ENCODE data around the gene GPANK1. TPM values are rescaled to one million over a fixed set of nuclear protein-coding genes. Genes with fewer than 3 reads are reported as not detected.

Gene GPANK1
- total RNA-seq, 4 donors from 2014 or later: 15.8 to 21.0 (median 19.4) TPM

- no peak for TF ChIP-seq POLR2A (IDR thresholded peaks at IDR 0.05; ENCODE audit: low read depth)
- no peak for TF ChIP-seq POLR2AphosphoS5 (IDR thresholded peaks at IDR 0.05)
- TF ChIP-seq, protein P1, sequence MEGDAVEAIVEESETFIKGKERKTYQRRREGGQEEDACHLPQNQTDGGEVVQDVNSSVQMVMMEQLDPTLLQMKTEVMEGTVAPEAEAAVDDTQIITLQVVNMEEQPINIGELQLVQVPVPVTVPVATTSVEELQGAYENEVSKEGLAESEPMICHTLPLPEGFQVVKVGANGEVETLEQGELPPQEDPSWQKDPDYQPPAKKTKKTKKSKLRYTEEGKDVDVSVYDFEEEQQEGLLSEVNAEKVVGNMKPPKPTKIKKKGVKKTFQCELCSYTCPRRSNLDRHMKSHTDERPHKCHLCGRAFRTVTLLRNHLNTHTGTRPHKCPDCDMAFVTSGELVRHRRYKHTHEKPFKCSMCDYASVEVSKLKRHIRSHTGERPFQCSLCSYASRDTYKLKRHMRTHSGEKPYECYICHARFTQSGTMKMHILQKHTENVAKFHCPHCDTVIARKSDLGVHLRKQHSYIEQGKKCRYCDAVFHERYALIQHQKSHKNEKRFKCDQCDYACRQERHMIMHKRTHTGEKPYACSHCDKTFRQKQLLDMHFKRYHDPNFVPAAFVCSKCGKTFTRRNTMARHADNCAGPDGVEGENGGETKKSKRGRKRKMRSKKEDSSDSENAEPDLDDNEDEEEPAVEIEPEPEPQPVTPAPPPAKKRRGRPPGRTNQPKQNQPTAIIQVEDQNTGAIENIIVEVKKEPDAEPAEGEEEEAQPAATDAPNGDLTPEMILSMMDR (IDR thresholded peaks at IDR 0.05): no peak
- Histone ChIP-seq H3K4me3 (peak overlapping the region; percentile 68 to 91 (median 70)), H3K4me1 (peaks cover 56 to 78% (median 64%) of the 10 kb centered on the region in 4 donors), H3K27ac (replicated peaks in 1 of 4) (peak overlapping the region; percentile 84 to 99 (median 89)), H3K9me3 (no peaks in the 10 kb centered on the region), H3K36me3 (peaks cover 0 to 48% (median 38%) of the 10 kb centered on the region in 4 donors), H3K27me3 (no peaks in the 10 kb centered on the region)
- WGBS: 82% methylated on average over 12 of the region's 13 CpGs
- intact Hi-C loops (cut with DNase I): no loop called here
- no peak for DNase-seq (ENCODE audit: extremely low spot score)
These were observed 5.7 kb downstream of the GPANK1 start for GRCh38 chr6:31658983-31659648.

GRCh38 chr6:31658158-31658688, 6.6 kb downstream of the GPANK1 start:
- Histone ChIP-seq H3K36me3 (peaks cover 0 to 47% (median 36%) of the 10 kb centered on the region in 4 donors), H3K4me3 (no peak overlapping the region), H3K4me1 (peaks cover 53 to 78% (median 62%) of the 10 kb centered on the region in 4 donors), H3K27me3 (no peaks in the 10 kb centered on the region), H3K27ac (replicated peaks in 1 of 4) (peak overlapping the region in 1 of 4 donors; percentile 20), H3K9me3 (no peaks in the 10 kb centered on the region)
- intact Hi-C loops (cut with DNase I): no loop called here
- TF ChIP-seq, protein P1 (IDR thresholded peaks at IDR 0.05): no peak
- TF ChIP-seq POLR2A (IDR thresholded peaks at IDR 0.05; ENCODE audit: low read depth) (no peak), EP300 (IDR thresholded peaks at IDR 0.05) (no peak), POLR2AphosphoS5 (IDR thresholded peaks at IDR 0.05) (no peak)
- no peak for DNase-seq (ENCODE audit: extremely low spot score)
- WGBS: 73% methylated on average over 4 of the region's 4 CpGs

GRCh38 chr6:31657406-31658157, 7.2 kb downstream of the GPANK1 start:
- TF ChIP-seq, protein P1 (IDR thresholded peaks at IDR 0.05): no peak
- TF ChIP-seq POLR2A (IDR thresholded peaks at IDR 0.05; ENCODE audit: low read depth) (no peak), EP300 (IDR thresholded peaks at IDR 0.05) (no peak), POLR2AphosphoS5 (IDR thresholded peaks at IDR 0.05) (no peak)
- Histone ChIP-seq H3K4me1 (peaks cover 48 to 73% (median 58%) of the 10 kb centered on the region in 4 donors), H3K4me3 (no peak overlapping the region), H3K27ac (replicated peaks in 1 of 4) (peak overlapping the region in 2 of 4 donors; percentile 17 to 20), H3K36me3 (peaks cover 0 to 45% (median 34%) of the 10 kb centered on the region in 4 donors), H3K9me3 (no peaks in the 10 kb centered on the region), H3K27me3 (no peaks in the 10 kb centered on the region)
- DNase-seq (ENCODE audit: extremely low spot score): no peak
- intact Hi-C loops (cut with DNase I): no loop called here
- 69% methylated on average over 6 of the region's 6 CpGs for WGBS

- Histone ChIP-seq H3K4me1 (peaks cover 42 to 69% (median 54%) of the 10 kb centered on the region in 4 donors), H3K27me3 (no peaks in the 10 kb centered on the region), H3K36me3 (peaks cover 0 to 37% (median 27%) of the 10 kb centered on the region in 4 donors), H3K9me3 (no peaks in the 10 kb centered on the region), H3K4me3 (no peak within 1 kb of the TSS), H3K27ac (replicated peaks in 1 of 4) (no peak within 1 kb of the TSS)
- DNase-seq (ENCODE audit: extremely low spot score): no peak
- intact Hi-C loops (cut with DNase I): no loop called here
- TF ChIP-seq, protein P1 (IDR thresholded peaks at IDR 0.05): no peak
- TF ChIP-seq POLR2A (IDR thresholded peaks at IDR 0.05; ENCODE audit: low read depth): no peak
- no peak for TF ChIP-seq EP300 (IDR thresholded peaks at IDR 0.05)
- no peak for TF ChIP-seq POLR2AphosphoS5 (IDR thresholded peaks at IDR 0.05)
- 87% methylated on average over 8 of the region's 8 CpGs for WGBS
These were observed 9.2 kb downstream of the GPANK1 start, which contains the start of gene APOM for GRCh38 chr6:31655349-31656237. TSS of gene APOM (plus strand) at chr6:31655894. CDS start at chr6:31655967, 73 bp downstream.
